Bone marrow (tissue), 2 donors: ENCODE data around the gene ALDH4A1.
A peak's percentile ranks its signal among the peaks of the same experiment; 100 is the strongest.
"Not testable (repeated sequence)": the region's sequence is repeated elsewhere in the genome, so short reads cannot be mapped to it uniquely, and the experiment has no call there.

Source experiments
- DNase-seq, 2 donors: peaks; one replicate each; lab custom pipeline; 2025; lab: John Stamatoyannopoulos, UW

The ALDH4A1 gene

GRCh38 chr1:18879215-18879790 lies 23.1 kb downstream of the ALDH4A1 start:
- no peak for DNase-seq

- DNase-seq = no peak
These were observed 23.7 kb downstream of the ALDH4A1 start for GRCh38 chr1:18878538-18879214.

- no peak for DNase-seq
These were observed 25.1 kb downstream of the ALDH4A1 start for GRCh38 chr1:18877282-18877681.

- no peak for DNase-seq
These were observed 26.1 kb downstream of the ALDH4A1 start for GRCh38 chr1:18876210-18876609.

GRCh38 chr1:18875796-18876128 lies 26.6 kb downstream of the ALDH4A1 start:
- no peak for DNase-seq

- peak; percentile 7 to 14 for DNase-seq
These were observed 27.1 kb downstream of the ALDH4A1 start for GRCh38 chr1:18875107-18875795.

GRCh38 chr1:18874600-18874999 lies 27.8 kb downstream of the ALDH4A1 start:
- DNase-seq = no peak

GRCh38 chr1:18874036-18874435 lies 28.3 kb downstream of the ALDH4A1 start:
- no peak for DNase-seq

GRCh38 chr1:18872071-18872611 lies 30.2 kb downstream of the ALDH4A1 start:
- no peak for DNase-seq

GRCh38 chr1:18871401-18872070 lies 30.8 kb downstream of the ALDH4A1 start:
- DNase-seq = no peak

GRCh38 chr1:18870957-18871356 lies 31.4 kb downstream of the ALDH4A1 start:
- DNase-seq = no peak

GRCh38 chr1:18870595-18870865 lies 31.8 kb downstream of the ALDH4A1 start:
- not testable (repeated sequence) for DNase-seq

- DNase-seq = no peak
These were observed 32.3 kb downstream of the ALDH4A1 start for GRCh38 chr1:18869847-18870594.

- no peak for DNase-seq
These were observed 33.4 kb downstream of the ALDH4A1 start for GRCh38 chr1:18868801-18869424.

- no peak for DNase-seq
These were observed 34.0 kb downstream of the ALDH4A1 start for GRCh38 chr1:18868354-18868753.

GRCh38 chr1:18866846-18867245 lies 35.5 kb downstream of the ALDH4A1 start:
- no peak for DNase-seq

- no peak for DNase-seq
These were observed 36.0 kb downstream of the ALDH4A1 start for GRCh38 chr1:18866314-18866713.

- no peak for DNase-seq
These were observed 37.2 kb downstream of the ALDH4A1 start for GRCh38 chr1:18865176-18865575.

GRCh38 chr1:18861590-18861989 lies 40.8 kb downstream of the ALDH4A1 start:
- no peak for DNase-seq

GRCh38 chr1:18861082-18861481 lies 41.3 kb downstream of the ALDH4A1 start:
- DNase-seq = no peak

- no peak for DNase-seq
These were observed 42.8 kb downstream of the ALDH4A1 start, which contains the start of gene TAS1R2 for GRCh38 chr1:18859560-18859959. Gene TAS1R2, minus strand, starts transcription at chr1:18859660. Its CDS starts 0 bp downstream, at chr1:18859660.
